Ecto neural progenitor cell (in vitro differentiated cells): ENCODE data around the gene DPM2.
A peak's percentile ranks its signal among the peaks of the same experiment; 100 is the strongest.

Source experiments
- DNase-seq: peaks from one replicate; pipeline ENCODE4 v3.0.0-alpha.2; 2018; ENCODE audit warnings: low spot score

The DPM2 gene

DNA sequence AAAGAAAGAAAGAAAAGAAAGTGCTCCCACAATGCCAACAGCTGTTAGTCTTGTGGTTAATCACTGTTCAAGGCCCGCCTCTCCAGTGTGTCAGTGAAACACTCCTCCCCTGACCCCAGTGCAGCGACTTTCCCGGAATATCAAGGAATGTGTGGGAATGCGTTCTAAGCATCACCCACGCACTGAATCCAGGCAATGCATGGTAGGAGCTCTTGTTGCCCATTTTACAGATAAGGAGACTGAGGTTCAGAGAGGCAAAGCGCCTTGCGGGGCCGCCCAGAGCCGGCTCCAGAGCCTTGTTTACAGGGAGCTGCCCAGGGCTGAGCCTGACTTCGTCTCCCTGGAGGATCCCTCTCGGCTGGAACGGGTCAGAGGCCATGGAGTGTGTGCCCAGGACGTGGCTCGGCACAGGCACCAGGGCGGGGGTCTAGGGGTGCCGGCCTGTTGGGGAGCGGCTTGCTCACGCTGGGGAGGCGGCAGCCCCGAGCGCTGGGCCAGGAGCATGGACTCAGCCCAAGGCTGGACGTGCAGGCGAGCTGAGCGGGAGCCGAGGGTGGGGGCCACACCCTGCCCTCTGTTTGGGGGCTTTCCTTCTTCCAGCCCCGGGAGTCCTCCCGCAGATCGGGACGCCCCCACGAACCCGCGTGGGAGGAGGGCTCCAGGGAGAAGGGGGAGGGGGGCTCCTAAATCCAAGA is 39.1 kb downstream of the DPM2 start:
- peak; percentile 70 for DNase-seq

DNA sequence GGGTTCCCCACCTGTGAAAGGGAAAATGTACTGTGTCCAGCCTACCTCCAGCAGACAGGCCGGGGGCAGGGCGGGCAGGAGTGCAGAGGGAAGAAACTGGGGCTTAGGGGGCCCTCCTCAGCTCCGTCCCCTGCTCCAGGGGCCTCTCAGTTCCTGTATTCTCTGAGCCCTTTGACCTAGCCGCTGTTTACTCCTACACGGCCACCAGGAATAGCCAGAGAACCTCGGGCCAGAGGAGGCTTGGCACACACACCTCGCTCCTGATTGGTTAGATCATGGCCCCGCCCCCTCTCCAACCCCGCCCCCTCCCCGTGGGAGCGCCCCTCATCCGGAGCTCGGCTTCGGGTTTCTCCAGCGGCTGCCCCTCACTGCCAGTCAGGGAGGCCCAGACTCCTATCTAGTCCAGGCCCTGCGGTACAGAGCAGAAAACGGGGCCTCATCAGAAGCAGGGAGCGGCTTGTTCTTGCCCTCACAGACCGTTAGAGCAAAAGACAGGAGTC is 40.4 kb downstream of the DPM2 start:
- peak; percentile 97 for DNase-seq

DNA sequence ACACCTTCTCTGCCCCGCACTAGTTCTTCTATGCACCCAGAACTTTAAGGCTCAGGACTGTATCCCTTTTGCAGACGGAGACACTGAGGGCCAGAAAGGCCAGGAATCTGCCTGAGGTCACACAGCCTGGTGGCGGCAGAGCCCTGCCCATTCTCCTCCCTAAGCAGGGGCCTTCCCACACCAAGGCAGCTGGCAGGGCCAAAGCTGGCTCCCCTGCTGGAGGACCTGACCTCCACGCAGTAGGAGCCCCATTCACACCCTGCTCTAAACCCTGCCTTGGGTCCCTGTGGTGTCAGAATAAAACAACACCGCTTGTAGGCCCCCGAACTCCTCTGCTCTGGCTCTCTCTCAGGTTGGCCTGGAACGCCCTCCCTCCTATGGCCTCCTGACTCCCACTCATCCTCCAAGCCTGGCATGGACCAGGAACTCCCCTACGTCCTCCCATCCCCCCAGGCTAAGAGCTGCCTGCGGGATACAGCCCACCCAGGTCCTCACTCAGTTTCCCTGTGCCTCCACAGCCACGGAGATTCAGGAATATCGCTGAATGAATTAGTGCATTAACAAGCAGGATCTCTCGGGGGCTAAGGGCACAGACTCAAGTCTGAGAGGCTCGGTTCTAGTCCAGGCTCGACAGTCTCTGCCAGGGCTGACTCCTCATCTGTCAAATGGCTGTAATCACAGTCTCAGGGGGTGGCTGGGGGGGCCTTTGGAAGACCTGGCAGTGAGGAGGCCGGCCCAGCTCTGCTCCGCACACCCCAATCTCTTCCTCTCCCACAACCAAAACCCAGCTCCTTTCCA is 41.1 kb downstream of the DPM2 start:
- no peak for DNase-seq

DNA sequence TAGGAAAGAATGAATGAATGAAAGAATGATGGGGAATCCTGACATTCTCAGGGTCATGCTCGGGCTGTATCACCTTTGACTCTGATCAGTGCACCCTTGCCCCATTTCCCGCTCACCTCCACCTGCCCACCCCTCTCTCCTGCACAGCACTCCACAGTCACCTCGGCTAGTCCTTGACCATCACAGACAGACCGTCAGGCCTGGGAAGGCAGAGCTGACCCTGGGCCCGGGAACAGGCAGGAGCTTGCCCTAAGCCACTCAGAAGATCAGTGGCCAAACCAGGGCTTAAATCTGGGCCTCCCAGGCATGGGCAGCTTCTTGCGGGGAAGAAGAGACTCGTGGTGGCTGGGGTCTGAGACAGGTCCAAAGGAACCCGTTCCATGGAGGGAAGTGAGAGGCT is 41.8 kb downstream of the DPM2 start:
- DNase-seq = no peak

DNA sequence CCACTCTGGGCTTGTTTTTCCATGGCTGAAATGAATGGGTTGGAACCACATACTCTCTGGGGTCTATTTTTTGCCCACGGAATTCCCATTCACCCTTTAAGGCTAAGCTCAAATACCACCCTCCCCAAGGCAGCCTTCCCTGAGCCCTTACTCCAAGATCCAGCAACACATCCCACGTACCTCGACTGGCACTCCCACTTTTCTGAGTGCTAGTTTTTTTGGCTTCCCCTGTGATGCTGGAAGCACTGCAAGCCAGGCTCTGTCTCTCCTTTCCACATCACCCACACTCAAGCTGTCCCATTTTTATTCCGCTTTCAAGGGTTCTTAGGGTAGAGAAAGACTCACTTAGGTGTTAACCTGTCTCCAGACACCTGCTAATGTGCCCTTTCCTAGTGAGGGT is 44.3 kb downstream of the DPM2 start:
- DNase-seq = no peak

DNA sequence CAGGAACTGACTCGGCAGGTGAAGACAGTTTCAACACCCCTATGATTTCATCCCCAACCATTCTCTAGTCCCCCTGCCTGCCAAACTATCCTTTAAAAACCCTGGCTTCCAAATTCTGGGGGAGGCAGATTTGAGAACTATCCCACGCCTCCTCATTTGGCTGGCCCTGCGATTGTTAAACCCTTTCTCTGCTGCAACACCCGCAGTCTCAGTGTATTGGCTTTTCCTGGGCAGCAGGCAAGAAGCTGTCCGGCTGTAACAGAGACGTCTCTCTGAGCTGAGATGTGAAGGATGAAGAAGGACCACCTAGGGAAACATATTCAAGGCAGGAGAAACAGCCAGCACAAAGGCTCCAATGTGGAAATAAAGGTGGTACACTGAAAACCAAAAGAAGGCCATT is 44.8 kb downstream of the DPM2 start:
- DNase-seq = no peak

DNA sequence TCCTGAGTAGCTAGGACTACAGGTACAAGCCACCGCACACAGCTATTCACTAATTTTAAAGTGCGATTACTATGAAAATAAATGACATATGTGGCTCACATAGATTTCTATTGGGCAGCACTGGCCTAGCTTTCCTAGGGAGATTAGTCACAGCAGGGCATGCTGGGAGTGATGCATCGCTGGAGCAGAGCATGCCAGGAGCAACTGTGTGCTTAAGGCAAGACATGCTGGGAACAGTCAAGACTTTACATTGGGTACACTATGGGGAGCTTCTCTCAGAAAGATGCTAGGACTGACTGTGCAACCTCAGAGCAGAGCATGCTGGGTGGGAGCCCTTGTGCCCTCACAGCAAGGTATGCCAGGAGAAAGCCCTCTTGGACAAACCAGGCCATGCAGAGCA is 47.6 kb downstream of the DPM2 start:
- no peak for DNase-seq

DNA sequence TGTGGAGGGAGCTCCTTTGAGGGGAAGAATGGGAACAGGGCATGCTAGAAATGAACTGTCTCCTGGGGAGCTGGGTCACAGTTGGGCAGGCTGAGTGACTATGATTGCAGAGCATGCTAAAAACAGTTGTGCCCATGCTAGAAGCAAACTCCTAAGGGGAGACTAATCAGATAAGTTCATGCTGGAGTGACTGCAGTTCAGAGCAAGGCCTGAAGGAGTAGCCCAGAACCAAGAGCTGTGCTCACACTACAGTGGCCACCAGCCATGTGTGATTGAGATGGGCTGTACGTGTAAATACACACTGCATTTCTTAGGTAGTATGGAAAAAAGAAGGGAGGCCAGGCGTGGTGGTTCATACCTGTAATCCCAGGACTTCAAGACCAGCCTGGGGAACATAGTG is 49.9 kb downstream of the DPM2 start:
- no peak for DNase-seq

DNA sequence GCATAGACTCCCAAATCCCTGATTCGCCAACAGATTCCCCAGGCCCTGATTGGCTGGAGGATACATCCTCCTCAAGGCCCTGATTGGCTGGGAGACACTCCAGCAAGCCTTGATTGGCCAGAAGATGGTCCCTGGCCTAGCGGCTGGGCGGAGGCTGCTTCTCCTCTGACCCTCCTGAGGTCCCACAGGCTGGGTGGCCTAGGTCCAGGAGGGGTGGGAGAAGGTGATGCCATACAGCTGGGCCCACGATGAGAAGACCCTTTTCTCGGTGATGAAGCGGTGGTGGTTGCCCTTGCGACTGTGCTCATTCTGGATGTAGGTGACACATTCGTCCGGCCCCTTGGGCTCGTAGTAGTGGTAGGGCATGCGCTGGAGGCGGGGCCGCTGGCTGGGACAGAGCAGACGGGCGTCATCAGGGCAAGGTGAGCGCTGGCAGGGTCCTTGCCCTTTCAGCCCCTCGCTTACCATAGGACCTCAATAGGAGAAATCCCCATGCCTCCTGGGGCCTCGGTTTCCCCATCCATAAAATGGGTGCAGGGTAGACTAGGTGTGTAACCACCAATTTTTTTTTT is 51.2 kb downstream of the DPM2 start:
- peak; percentile 48 for DNase-seq

DNA sequence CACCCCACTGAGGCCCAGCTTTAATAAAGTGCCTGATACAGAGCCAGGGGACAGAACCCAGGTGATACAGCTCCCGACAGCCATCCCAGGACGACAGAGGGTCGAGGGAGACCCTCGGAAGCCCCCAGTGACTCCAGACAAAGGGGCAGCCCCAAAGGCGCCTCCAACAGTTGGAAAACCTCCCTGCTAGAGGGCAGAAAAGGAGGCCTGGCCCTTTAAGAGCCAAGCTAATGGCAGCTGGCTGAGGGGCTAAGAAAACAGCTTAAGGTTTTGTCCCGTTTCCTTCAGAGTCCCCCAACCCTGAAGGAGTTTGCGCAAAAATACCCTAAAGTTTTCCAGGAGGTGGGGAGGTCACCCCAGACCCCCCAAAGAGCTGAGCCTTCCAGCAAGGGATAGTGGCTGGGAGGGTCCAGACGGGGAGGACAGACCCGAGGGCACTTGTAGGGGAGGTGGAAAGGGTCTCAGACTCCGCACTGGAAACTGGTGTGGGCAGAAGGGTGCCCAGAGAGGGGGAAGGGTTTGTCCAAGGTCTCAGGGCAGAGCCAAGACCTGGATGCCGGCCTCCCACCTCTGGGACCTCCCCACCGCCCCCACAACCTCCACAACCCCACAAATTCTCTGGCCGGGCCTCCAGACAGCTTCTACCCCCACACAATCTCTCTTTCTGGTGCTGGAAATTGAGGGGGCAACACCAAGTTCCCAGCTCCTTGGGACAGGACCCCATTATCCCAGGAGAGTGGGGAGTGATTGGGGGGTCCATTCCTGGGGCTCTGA is 52.0 kb downstream of the DPM2 start:
- DNase-seq = peak; percentile 49
